ENCODE data around the gene TRPV6.

Gene TRPV6

DNA sequence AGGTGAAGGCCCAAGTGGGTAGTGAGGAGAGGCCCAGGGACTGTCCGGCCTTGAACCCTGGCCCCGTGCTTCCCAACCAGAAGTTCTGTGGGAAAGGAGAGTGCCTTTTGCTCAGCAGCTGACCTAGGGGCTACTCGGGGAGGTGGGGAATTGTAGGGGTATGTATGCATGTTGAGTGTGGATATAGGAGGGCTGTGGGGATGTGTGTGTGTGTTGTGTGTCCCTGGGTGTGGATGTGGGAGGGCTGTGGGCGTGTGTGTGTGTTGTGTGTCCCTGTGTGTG is 18.5 kb downstream of the TRPV6 start:
- no peak for DNase-seq

- DNase-seq, result peak; percentile 15
Measured at GRCh38 chr7:142866361-142867096, 19.0 kb downstream of the TRPV6 start.

DNA sequence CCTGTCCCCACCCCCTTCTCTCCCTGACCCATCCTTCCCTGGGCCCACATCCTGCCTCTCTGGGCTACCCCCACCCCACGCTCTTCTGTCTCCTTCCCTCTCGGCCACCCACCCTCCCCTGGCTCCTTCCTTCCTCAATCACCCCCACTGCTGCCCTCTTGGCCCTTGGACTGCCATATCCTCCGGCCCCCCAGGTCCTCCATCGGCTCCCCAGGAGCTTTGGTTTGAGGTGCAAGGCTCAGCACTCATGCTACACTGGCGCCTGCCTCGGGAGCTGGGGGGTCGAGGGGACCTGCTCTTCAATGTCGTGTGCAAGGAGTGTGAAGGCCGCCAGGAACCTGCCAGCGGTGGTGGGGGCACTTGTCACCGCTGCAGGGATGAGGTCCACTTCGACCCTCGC is 19.8 kb downstream of the TRPV6 start:
- DNase-seq, result no peak

- DNase-seq, result no peak
Measured at GRCh38 chr7:142864980-142865747, 20.4 kb downstream of the TRPV6 start.

GRCh38 chr7:142863891-142864685 is 21.5 kb downstream of the TRPV6 start:
- DNase-seq, result no peak

GRCh38 chr7:142862786-142863400 is 22.7 kb downstream of the TRPV6 start:
- DNase-seq, result no peak

GRCh38 chr7:142862351-142862750 is 23.2 kb downstream of the TRPV6 start:
- DNase-seq, result no peak

DNA sequence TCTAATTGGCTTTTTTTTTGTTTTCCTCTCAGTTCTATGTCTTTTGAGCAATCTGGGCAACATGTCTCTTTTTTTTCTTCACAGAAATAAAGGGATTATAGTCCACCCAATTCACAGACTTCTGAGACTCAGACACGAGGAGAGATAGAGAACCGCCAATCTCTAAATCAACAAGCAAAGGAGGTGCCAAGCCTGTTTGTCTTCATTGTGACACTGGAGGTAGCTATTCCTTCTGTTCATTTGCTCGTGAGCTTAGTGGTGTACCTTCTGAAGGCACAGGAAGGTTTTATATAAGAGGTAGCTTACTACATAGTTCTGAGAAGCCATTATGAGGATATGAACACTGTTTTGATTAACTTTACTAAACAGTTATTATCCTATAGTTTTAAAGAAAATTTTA is 24.6 kb downstream of the TRPV6 start:
- DNase-seq, result no peak

- peak; percentile 75 for DNase-seq
Measured at GRCh38 chr7:142859829-142860228, 25.7 kb downstream of the TRPV6 start.

DNA sequence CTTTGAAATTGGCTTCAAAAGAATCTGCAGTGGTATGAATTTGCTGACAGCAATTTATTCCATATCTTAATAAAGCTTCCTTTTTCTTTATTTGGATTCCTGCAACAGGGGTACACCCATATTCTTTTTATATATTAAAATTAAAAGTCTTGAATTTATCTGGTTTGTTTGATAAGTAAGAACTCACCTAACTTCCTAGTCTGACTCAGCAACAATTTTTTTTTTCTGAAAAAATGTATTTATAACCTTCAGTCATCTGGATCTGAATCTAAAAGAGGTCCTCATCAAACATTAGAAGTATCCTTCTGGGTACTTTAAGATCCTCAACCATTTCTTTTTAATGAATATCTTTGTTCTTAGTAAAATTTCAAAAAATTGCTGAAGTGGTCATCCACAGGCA is 26.1 kb downstream of the TRPV6 start:
- DNase-seq, result no peak

DNA sequence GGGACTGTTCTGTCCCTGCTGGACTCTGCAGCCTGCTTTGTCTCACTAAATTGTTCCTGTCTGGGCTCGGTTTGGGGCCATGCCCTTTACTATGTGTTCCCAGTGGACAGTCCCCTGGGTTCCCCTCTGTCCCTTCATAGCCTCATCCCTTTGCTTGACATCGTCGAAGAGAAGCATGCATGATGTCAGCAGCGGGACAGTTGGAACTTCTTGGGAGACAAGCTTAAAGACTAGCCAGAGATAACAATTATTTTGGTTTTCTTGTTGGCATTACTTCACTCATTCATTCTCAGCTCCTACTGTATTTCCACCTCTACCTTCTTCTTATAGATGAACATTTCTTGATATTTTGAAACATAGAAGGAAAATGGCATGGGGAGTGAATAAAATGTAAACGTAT is 27.9 kb downstream of the TRPV6 start:
- DNase-seq, result no peak

DNA sequence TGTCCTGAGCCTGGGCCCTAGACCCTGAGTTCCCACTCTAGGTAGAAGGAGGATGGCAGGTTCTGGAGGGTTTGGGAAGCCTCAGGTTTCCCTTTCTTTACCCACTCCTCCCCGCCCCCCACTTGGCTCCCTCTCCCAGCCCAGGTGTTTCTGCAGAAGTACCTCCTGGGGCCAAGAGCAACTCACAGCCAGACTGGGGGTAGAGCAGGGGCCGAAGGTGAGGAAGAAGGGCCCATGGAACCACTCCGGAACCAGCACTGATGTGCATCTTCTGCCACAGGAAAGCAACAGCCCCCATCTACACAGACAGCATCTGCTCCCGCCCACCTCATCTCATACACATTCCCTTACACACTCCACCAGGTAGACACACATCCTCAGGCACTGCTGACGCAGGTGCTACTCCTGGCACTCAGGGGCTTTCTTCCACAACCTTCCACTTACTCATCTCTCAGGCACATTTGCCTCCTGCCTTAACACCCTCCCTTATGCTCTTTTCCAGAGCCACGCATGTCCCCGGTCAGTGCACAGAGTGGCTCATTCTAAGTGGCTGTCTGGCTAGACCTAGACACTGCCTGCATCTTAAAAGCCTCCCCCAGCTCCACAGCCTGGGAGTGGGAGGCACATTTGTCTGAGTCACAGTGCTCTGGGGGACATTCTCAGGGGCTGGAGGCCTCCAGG is 28.8 kb downstream of the TRPV6 start:
- DNase-seq, result no peak

DNA sequence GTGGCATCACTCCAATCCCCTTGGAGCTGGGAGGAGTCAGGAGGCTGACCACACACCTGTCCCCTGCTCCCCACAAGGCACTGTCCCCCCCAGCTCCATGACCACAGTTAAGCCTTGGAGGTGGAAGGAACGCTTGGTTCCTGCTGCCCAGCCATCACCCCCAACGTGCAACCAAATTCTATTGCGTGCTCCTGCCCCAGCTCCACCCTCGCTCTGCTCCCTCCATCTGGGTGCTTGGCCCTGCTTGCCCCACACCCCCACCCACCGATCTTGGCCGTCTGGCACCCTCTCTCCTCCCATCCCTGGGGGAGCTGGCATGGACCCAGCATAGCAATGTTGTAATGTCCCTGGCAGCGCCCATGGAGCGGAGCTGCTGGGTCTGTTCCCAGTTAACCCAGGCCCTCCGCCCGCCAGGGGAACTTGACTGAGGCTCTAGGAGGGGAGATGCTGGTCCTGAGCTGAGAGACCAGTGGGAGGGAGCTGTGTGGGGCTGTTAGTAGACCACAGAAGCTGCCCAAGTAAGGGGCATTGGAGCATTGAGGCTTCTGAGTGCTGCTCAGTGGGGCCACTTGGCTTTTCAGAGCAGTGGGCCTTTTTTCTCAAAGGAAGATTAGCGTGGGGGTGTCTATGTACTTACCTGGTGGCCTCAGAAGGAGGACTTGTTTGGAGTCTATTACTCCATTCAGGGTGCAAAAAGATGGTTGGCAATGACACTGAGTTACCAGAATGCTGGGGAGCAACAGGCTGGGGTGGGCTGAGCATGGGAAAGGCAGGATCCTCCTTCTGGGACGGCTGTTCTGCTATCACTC is 29.6 kb downstream of the TRPV6 start:
- no peak for DNase-seq

GRCh38 chr7:142855114-142855743 is 30.3 kb downstream of the TRPV6 start:
- DNase-seq, result no peak

GRCh38 chr7:142854372-142855113 is 31.0 kb downstream of the TRPV6 start, which contains the start of gene EPHB6:
TSS of gene EPHB6 (plus strand) at chr7:142855076. CDS start at chr7:142863228, 8,152 bp downstream.
- peak; percentile 50 for DNase-seq

GRCh38 chr7:142853739-142854371 is 31.7 kb downstream of the TRPV6 start:
- DNase-seq, result peak; percentile 63

DNA sequence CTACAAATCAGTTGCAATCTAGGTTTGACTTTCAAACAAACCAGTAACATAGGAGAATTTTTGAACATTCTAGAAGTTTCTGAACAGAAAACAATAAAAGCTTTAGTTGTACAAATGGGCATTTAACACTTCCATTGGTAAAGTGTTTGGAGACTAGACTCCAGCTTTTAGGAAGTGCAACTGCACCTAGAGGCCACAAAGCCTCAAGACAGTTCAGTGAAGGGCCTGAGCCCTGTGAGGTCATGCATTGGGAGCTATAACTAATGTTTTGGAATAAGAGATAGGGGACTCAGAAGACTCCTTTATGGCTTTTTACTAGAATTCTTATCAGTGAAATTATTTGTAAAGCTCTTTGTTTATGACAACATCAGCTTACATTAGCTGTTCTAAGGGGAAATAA is 33.6 kb downstream of the TRPV6 start:
- no peak for DNase-seq

- DNase-seq, result no peak
Measured at GRCh38 chr7:142851269-142851668, 34.3 kb downstream of the TRPV6 start.

- DNase-seq, result no peak
Measured at GRCh38 chr7:142847353-142847752, 38.2 kb downstream of the TRPV6 start.

DNA sequence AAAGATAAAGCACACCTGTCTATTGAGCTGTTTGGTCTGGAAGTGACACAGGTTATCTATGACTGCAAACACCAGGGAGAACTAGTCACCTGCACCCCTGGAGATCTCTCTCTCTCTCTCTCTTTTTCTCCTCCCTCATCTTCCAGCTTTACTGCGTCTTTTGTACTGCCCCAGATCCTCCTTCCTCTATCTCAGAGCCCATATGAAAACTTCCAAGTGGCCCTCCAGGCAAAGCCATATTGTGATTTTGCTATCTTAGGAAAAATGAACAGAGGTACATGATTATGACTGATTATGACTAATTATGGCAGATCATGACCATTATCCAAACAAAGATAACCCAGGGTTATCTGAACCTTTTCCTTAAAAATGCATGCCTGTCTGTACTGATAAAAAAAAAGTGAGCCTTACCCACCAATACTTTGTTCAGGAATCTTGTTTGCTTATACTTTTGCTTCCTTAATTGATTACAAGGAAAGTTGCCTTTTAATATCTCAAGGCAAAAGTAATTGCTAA is 43.2 kb downstream of the TRPV6 start:
- no peak for DNase-seq
